CD8-positive, alpha-beta memory T cell (primary cell): ENCODE data around the gene KDM2A. TPM values are rescaled to one million over a fixed set of nuclear protein-coding genes. Genes with fewer than 3 reads are reported as not detected.
A peak's percentile ranks its signal among the peaks of the same experiment; 100 is the strongest.

Experiments
- CTCF ChIA-PET: fragments of 350-600 bp; sonication (Branson Sonifier 250); formaldehyde crosslinking; loops from one replicate; lab custom pipeline; 2021; ENCODE audit warnings: antibody characterized with exemption; lab: Charles Lee
- POLR2A ChIA-PET: fragments of 350-600 bp; sonication (Branson Sonifier 250); formaldehyde crosslinking; loops from one replicate; lab custom pipeline; 2021; ENCODE audit warnings: antibody characterized with exemption; lab: Charles Lee
- DNase-seq, 5 donors: peaks; one replicate each; pipeline versions ENCODE4 v3.0.0 to v3.0.0-alpha.2; 2020 to 2022; ENCODE audit warnings: mixed read lengths in 1 of 5
- H3K27ac ChIP-seq: one replicate; pipeline ENCODE4 v1.7.0; 2013; ENCODE audit warnings: low read depth, mild to moderate bottlenecking, low read length, moderate library complexity
- H3K27me3 ChIP-seq: 2 replicates; pipeline ENCODE4 v1.7.0; 2013; ENCODE audit warnings: low read length, mild to moderate bottlenecking; ENCODE audit not compliant: insufficient read depth, poor library complexity, severe bottlenecking
- H3K36me3 ChIP-seq: 2 replicates; pipeline ENCODE4 v1.7.0; 2013; ENCODE audit warnings: mild to moderate bottlenecking, low read length, moderate library complexity; ENCODE audit not compliant: insufficient read depth
- H3K4me1 ChIP-seq: 2 replicates; pipeline ENCODE4 v1.7.0; 2013; ENCODE audit warnings: mild to moderate bottlenecking, low read length, moderate library complexity; ENCODE audit not compliant: insufficient read depth
- H3K4me3 ChIP-seq: 2 replicates; pipeline ENCODE4 v1.7.0; 2013; ENCODE audit warnings: mild to moderate bottlenecking, low read length
- H3K9me3 ChIP-seq: 2 replicates; pipeline ENCODE4 v1.7.0; 2013; ENCODE audit warnings: mild to moderate bottlenecking, low read length
- H3K27ac Mint-ChIP-seq, 8 donors: one replicate each; pipeline ENCODE4 v1.8.0; 2020 to 2021; ENCODE audit warnings: mixed read lengths in 8 of 8, mild to moderate bottlenecking in 6 of 8, inconsistent platforms in 3 of 8, moderate library complexity in 3 of 8
- H3K27me3 Mint-ChIP-seq, 2 donors: one replicate each; pipeline ENCODE4 v1.8.0; 2020 to 2021; ENCODE audit warnings: mixed read lengths in 2 of 2, mild to moderate bottlenecking in 1 of 2, moderate library complexity in 1 of 2
- H3K36me3 Mint-ChIP-seq, 3 donors: one replicate each; pipeline ENCODE4 v1.8.0; 2020 to 2021; ENCODE audit warnings: mixed read lengths in 3 of 3, inconsistent platforms in 1 of 3, mild to moderate bottlenecking in 1 of 3
- H3K4me1 Mint-ChIP-seq, 3 donors: one replicate each; pipeline ENCODE4 v1.8.0; 2020 to 2021; ENCODE audit warnings: mixed read lengths in 3 of 3, inconsistent platforms in 1 of 3, mild to moderate bottlenecking in 1 of 3
- H3K4me3 Mint-ChIP-seq, 7 donors: one replicate each; pipeline ENCODE4 v1.8.0; 2020 to 2021; ENCODE audit warnings: mixed read lengths in 7 of 7, mild to moderate bottlenecking in 6 of 7, moderate library complexity in 4 of 7, inconsistent platforms in 2 of 7
- H3K9me3 Mint-ChIP-seq, 5 donors: one replicate each; pipeline ENCODE4 v1.8.0; 2020 to 2022; ENCODE audit warnings: mixed read lengths in 5 of 5, mild to moderate bottlenecking in 3 of 5, moderate library complexity in 2 of 5, inconsistent platforms in 1 of 5
- polyA plus RNA-seq: library from polyadenylated mRNA; unstranded; fragments of 300-500 nt; fragmentation: Illumina TruSeq; gene quantifications from one replicate; pipeline ENCODE4 v1.2.3, GENCODE V29; 2021
- total RNA-seq, 2 experiments: library from RNA; stranded (reverse); gene quantifications; one replicate each; pipeline ENCODE4 v1.2.3, GENCODE V29; 2021

KDM2A gene
- total and polyA plus RNA-seq, 3 experiments from 2014 or later = 20.4 to 107 (median 101) TPM

DNA sequence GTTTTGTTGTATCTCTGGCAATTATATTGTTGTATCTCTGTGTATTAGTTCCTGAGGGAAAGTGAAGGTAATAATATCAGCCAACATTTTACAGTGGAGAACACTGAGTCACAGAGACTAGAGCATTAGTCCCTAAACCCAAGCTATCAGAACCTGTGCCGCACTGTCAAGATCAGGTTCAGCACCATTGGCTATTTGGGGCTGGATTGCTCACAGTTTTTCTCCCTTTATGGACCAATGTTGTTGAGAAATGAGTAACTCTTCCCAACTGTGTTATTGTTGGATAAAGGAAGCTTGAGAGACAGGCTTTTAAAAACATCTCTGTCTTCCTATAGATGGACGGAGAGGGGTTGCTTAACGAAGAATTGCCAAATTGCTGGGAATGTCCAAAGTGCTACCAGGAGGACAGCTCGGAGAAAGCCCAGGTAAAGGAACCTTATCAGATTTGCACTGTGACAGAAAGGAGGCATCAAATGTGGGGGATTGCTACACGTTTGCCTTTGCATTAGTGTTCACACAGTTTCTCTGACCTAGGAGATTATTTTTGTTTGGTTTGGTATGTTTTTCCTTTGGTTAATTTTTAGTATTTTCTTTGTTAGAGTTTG is 129.0 kb downstream of the KDM2A start:
- ChIA-PET POLR2A (interaction anchor here (0.7 kb wide), 1 partner anchor 25 kb away, joined by 7 read pairs; no protein-coding TSS in a partner anchor), CTCF (no interaction called here)
- Mint-ChIP-seq H3K36me3 (peaks cover 10 to 95% (median 43%) of the 10 kb centered on the region in 3 donors), H3K27me3 (peaks cover 0 to 5% of the 10 kb centered on the region in 2 donors), H3K4me3 (peak overlapping the region in 1 of 7 donors; percentile 48), H3K4me1 (peaks cover 25 to 70% (median 57%) of the 10 kb centered on the region in 3 donors), H3K9me3 (no peaks in the 10 kb centered on the region), H3K27ac (peak overlapping the region in 4 of 8 donors; percentile 22 to 66 (median 34))
- Histone ChIP-seq H3K27ac (no peak overlapping the region), H3K4me1 (peaks cover 24% of the 10 kb centered on the region), H3K9me3 (no peaks in the 10 kb centered on the region), H3K36me3 (peaks cover 90% of the 10 kb centered on the region), H3K27me3 (no peaks in the 10 kb centered on the region), H3K4me3 (no peak overlapping the region)
- no peak for DNase-seq

DNA sequence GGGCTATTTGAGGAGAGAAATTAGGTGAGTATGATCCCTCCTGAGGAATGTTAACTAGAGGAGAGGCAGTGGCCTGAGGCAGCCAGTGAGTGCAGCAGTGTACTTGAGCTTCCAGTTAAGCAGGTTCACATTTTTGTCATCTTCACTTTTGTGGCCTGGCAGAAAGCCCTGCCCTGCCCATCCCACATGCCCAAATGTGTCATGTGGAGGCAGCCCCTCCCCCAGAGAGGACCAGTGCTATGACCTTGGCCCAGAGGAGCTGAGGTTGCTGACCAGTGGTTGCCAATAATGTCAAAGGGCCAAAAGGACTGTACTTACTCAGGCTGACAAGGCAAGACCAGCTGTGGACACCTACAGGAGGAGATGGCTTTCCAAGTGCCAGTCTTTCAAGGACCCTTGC is 129.6 kb downstream of the KDM2A start:
- ChIA-PET POLR2A (no interaction called here), CTCF (no interaction called here)
- Histone ChIP-seq H3K27me3 (no peaks in the 10 kb centered on the region), H3K36me3 (peaks cover 92% of the 10 kb centered on the region), H3K9me3 (no peaks in the 10 kb centered on the region), H3K4me3 (no peak overlapping the region), H3K4me1 (peaks cover 24% of the 10 kb centered on the region), H3K27ac (no peak overlapping the region)
- H3K9me3 Mint-ChIP-seq = no peaks in the 10 kb centered on the region
- no peak for DNase-seq
- no peak overlapping the region for H3K4me3 Mint-ChIP-seq
- peaks cover 12 to 95% (median 46%) of the 10 kb centered on the region in 3 donors for H3K36me3 Mint-ChIP-seq
- H3K27ac Mint-ChIP-seq = peak overlapping the region in 4 of 8 donors; percentile 4 to 66 (median 33)
- H3K27me3 Mint-ChIP-seq = peaks cover 0 to 5% of the 10 kb centered on the region in 2 donors
- H3K4me1 Mint-ChIP-seq = peaks cover 25 to 70% (median 57%) of the 10 kb centered on the region in 3 donors

DNA sequence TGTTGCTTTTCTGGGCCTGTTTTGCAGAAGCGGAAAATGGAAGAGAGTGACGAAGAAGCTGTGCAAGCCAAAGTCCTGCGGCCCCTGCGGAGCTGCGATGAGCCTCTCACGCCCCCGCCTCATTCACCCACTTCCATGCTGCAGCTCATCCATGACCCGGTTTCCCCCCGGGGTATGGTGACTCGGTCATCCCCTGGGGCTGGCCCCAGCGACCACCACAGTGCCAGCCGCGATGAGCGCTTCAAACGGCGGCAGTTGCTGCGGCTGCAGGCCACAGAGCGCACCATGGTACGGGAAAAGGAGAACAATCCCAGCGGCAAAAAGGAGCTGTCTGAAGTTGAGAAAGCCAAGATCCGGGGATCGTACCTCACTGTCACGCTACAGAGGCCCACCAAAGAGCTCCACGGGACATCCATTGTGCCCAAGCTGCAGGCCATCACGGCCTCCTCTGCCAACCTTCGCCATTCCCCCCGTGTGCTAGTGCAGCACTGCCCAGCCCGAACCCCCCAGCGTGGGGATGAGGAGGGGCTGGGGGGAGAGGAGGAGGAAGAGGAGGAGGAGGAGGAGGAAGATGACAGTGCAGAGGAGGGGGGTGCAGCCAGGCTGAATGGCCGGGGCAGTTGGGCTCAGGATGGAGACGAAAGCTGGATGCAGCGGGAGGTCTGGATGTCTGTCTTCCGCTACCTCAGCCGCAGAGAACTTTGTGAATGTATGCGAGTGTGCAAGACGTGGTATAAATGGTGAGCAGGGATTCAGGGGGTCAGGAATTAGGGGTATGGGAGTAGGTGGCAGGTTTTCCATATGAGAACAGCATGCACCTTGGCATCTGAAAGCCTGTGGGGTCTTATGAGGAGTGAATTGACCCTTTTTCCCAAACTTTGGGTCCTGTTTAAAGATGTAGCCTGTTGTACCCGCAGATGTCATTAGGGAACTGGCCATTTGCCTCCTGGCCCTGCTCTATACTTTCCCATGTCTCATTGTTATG is 131.3 kb downstream of the KDM2A start:
- Mint-ChIP-seq H3K36me3 (peaks cover 20 to 97% (median 48%) of the 10 kb centered on the region in 3 donors), H3K27ac (peak overlapping the region in 4 of 8 donors; percentile 47 to 76 (median 62))
- peaks cover 94% of the 10 kb centered on the region for H3K36me3 ChIP-seq

DNA sequence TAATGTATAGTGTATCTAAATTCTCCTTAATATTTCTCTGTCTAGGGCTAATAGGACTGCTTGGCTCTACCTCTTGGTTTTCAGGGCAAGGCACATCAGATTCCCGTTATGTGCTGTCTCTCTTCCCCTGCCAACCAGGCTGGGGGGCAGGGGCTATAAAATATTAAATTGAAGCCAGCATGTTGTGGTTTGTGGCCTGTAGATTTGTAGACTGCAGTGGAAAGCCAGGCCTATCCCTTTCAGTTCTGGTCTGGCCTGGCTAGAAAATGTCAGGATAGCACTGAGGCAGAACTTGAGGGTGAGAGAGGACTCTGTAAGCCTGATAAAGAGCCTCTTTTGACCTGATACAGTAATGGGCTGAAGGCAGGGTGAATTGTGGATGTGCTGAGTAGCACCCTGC is 132.8 kb downstream of the KDM2A start:
- H3K27me3 Mint-ChIP-seq = peaks cover 0 to 4% of the 10 kb centered on the region in 2 donors
- H3K9me3 Mint-ChIP-seq = no peaks in the 10 kb centered on the region
- no peak overlapping the region for H3K27ac ChIP-seq
- H3K4me1 ChIP-seq = peaks cover 20% of the 10 kb centered on the region
- POLR2A ChIA-PET = interaction anchor here (0.6 to 3.0 kb wide), 2 partner anchors 12 to 47 kb away, joined by 7 to 15 read pairs; no protein-coding TSS in a partner anchor
- peak overlapping the region in 5 of 8 donors; percentile 45 to 81 (median 67) for H3K27ac Mint-ChIP-seq
- no peak overlapping the region for H3K4me3 Mint-ChIP-seq
- peaks cover 13 to 58% (median 34%) of the 10 kb centered on the region in 3 donors for H3K4me1 Mint-ChIP-seq
- no peak overlapping the region for H3K4me3 ChIP-seq
- DNase-seq = no peak
- peaks cover 20 to 98% (median 40%) of the 10 kb centered on the region in 3 donors for H3K36me3 Mint-ChIP-seq
- no peaks in the 10 kb centered on the region for H3K9me3 ChIP-seq
- H3K36me3 ChIP-seq = peaks cover 87% of the 10 kb centered on the region
- H3K27me3 ChIP-seq = no peaks in the 10 kb centered on the region
- CTCF ChIA-PET = interaction anchor here (1.1 to 2.7 kb wide), 3 partner anchors 11 to 102 kb away, joined by 3 to 24 read pairs (median 4); partner anchors contain the start of gene POLD4

More for the DNA sequence above, 131.3 kb downstream of the KDM2A start:
- Mint-ChIP-seq H3K4me3 (no peak overlapping the region), H3K4me1 (peaks cover 17 to 67% (median 48%) of the 10 kb centered on the region in 3 donors), H3K27me3 (peaks cover 0 to 4% of the 10 kb centered on the region in 2 donors), H3K9me3 (no peaks in the 10 kb centered on the region)
- H3K9me3 ChIP-seq = no peaks in the 10 kb centered on the region
- no peaks in the 10 kb centered on the region for H3K27me3 ChIP-seq
- H3K4me1 ChIP-seq = peaks cover 20% of the 10 kb centered on the region
- no peak overlapping the region for H3K4me3 ChIP-seq
- no peak overlapping the region for H3K27ac ChIP-seq
- DNase-seq = no peak
- CTCF ChIA-PET = interaction anchor here (1.5 kb wide), 1 partner anchor 11 kb away, joined by 5 read pairs; no protein-coding TSS in a partner anchor
- POLR2A ChIA-PET = interaction anchor here (0.5 kb wide), 1 partner anchor 39 kb away, joined by 3 read pairs; the partner anchor contains the start of gene ANKRD13D

DNA sequence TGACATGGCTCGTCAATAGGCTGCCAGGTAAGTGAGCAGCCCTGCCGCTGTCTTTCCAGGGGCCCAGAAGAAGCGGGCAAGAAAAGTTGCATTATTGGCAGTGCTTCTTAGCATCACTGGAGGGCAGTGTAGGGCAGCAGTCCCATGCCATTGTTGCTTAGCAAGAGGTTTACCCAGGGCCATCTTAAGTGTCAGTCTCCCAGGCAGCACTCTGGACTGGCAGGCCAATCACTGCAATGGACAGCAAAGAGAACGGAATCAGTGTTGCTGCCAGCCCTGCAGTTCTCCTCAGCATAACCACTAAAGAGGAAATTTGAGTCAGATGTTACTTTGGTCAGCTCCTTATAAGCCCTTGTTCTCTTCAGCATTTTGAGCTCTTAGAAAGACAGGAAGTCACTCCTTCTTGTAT is 133.8 kb downstream of the KDM2A start:
- H3K4me3 ChIP-seq = no peak overlapping the region
- POLR2A ChIA-PET = interaction anchor here (1.5 to 3.0 kb wide), 2 partner anchors 13 to 25 kb away, joined by 4 to 15 read pairs; no protein-coding TSS in a partner anchor
- no peaks in the 10 kb centered on the region for H3K9me3 ChIP-seq
- peaks cover 20% of the 10 kb centered on the region for H3K4me1 ChIP-seq
- peak overlapping the region in 7 of 8 donors; percentile 11 to 76 (median 67) for H3K27ac Mint-ChIP-seq
- peak in 1 of 5 donors; percentile 46 for DNase-seq
- peaks cover 19 to 95% (median 39%) of the 10 kb centered on the region in 3 donors for H3K36me3 Mint-ChIP-seq
- H3K9me3 Mint-ChIP-seq = no peaks in the 10 kb centered on the region
- H3K27me3 ChIP-seq = no peaks in the 10 kb centered on the region
- peaks cover 13 to 58% (median 34%) of the 10 kb centered on the region in 3 donors for H3K4me1 Mint-ChIP-seq
- peak overlapping the region in 1 of 7 donors; percentile 41 for H3K4me3 Mint-ChIP-seq
- H3K27ac ChIP-seq = no peak overlapping the region
- H3K36me3 ChIP-seq = peaks cover 82% of the 10 kb centered on the region
- CTCF ChIA-PET = interaction anchor here (1.6 to 2.7 kb wide), 5 partner anchors 10 to 129 kb away, joined by 4 to 24 read pairs (median 8); partner anchors contain the start of gene POLD4
- H3K27me3 Mint-ChIP-seq = peaks cover 0 to 4% of the 10 kb centered on the region in 2 donors

DNA sequence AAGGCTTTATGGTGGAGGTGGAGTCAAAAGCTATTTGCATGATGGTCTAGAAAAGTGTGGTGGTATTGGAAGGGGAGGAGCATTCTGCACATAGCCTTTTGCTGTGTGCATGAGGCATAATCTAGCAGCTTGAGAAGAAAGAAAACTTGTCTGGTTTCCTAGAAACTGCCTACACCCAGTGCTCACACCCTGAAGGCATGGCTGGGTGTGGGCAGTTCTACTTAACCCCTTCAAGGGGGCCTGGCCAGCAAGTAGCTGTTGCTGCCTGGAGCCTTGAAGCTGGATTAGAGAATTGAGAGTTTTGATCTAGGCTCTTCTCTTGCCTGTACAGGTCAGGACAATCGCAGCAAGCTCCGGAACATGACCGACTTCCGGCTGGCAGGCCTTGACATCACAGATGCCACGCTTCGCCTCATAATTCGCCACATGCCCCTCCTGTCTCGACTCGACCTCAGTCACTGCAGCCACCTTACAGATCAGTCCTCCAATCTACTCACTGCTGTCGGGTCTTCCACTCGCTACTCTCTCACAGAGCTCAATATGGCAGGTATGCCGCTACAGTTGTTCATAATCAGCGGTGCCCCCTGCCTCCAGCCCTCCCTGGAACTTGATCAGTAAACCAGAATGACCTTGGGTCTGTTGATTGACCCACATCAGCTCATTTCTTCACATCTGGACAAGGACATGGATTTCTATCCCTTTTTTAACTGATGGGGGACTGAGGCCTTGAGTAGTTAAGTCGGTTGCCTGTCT is 135.0 kb downstream of the KDM2A start:
- no peak overlapping the region for H3K4me3 ChIP-seq
- Mint-ChIP-seq H3K4me3 (no peak overlapping the region), H3K9me3 (no peaks in the 10 kb centered on the region), H3K27me3 (peaks cover 0 to 4% of the 10 kb centered on the region in 2 donors), H3K4me1 (peaks cover 15 to 59% (median 29%) of the 10 kb centered on the region in 3 donors), H3K36me3 (peaks cover 14 to 83% (median 28%) of the 10 kb centered on the region in 3 donors), H3K27ac (peak overlapping the region in 6 of 8 donors; percentile 11 to 90 (median 64))
- ChIA-PET POLR2A (interaction anchor here (0.7 to 3.0 kb wide), 3 partner anchors 14 to 24 kb away, joined by 4 to 15 read pairs (median 4); no protein-coding TSS in a partner anchor), CTCF (interaction anchor here (1.6 to 2.7 kb wide), 5 partner anchors 9 to 128 kb away, joined by 4 to 24 read pairs (median 8); partner anchors contain the start of gene POLD4)
- peaks cover 69% of the 10 kb centered on the region for H3K36me3 ChIP-seq
- no peaks in the 10 kb centered on the region for H3K27me3 ChIP-seq
- no peak overlapping the region for H3K27ac ChIP-seq
- no peaks in the 10 kb centered on the region for H3K9me3 ChIP-seq
- peaks cover 20% of the 10 kb centered on the region for H3K4me1 ChIP-seq
- DNase-seq = no peak
